SK-N-MC (cell line): Measurements from ENCODE around the gene KCNMA1.
"Not testable (repeated sequence)": the region's sequence is repeated elsewhere in the genome, so short reads cannot be mapped to it uniquely, and the experiment has no call there.

Experiments used
- DNase-seq: peaks from one replicate; pipeline ENCODE4 v3.0.0-alpha.2; 2011; ENCODE audit warnings: low read depth, low spot score
- H3K27ac ChIP-seq: fragments of 200-600 bp; sonication (generic); 2 replicates; pipeline ENCODE4 v1.5.1; 2016; ENCODE audit warnings: mixed run types
- H3K36me3 ChIP-seq: fragments of 200-600 bp; sonication (generic); 2 replicates; pipeline ENCODE4 v1.6.1; 2017; ENCODE audit warnings: antibody characterized with exemption, low read length, mixed read lengths; ENCODE audit not compliant: insufficient read depth
- H3K4me3 ChIP-seq: fragments of 200-600 bp; sonication (generic); 2 replicates; pipeline ENCODE4 v1.5.1; 2016
- H3K9ac ChIP-seq: fragments of 200-600 bp; sonication (generic); 2 replicates; pipeline ENCODE4 v1.8.0; 2017; ENCODE audit warnings: mixed run types, mixed read lengths; ENCODE audit not compliant: insufficient read length
- H3K9me3 ChIP-seq: fragments of 200-600 bp; sonication (generic); 2 replicates; pipeline ENCODE4 v1.6.1; 2017; ENCODE audit warnings: low read depth, mild to moderate bottlenecking, antibody characterized with exemption, low read length, moderate library complexity, mixed read lengths
- EZH2 ChIP-seq: fragments of 200-600 bp; sonication (generic); IDR thresholded peaks from one replicate; pipeline ENCODE4 v1.6.1; 2017; ENCODE audit warnings: antibody characterized with exemption
- FOXP2 ChIP-seq: optimal IDR thresholded peaks from 2 replicates; pipeline ENCODE3; 2011; ENCODE audit warnings: mild to moderate bottlenecking, moderate library complexity; ENCODE audit not compliant: insufficient read depth; ENCODE audit errors: extremely low read length, control extremely low read depth
- POLR2AphosphoS5 ChIP-seq: IDR thresholded peaks from 2 replicates; pipeline ENCODE4 v1.6.1; 2012; ENCODE audit warnings: mild to moderate bottlenecking, low read depth, low read length, borderline replicate concordance

KCNMA1 gene

DNA sequence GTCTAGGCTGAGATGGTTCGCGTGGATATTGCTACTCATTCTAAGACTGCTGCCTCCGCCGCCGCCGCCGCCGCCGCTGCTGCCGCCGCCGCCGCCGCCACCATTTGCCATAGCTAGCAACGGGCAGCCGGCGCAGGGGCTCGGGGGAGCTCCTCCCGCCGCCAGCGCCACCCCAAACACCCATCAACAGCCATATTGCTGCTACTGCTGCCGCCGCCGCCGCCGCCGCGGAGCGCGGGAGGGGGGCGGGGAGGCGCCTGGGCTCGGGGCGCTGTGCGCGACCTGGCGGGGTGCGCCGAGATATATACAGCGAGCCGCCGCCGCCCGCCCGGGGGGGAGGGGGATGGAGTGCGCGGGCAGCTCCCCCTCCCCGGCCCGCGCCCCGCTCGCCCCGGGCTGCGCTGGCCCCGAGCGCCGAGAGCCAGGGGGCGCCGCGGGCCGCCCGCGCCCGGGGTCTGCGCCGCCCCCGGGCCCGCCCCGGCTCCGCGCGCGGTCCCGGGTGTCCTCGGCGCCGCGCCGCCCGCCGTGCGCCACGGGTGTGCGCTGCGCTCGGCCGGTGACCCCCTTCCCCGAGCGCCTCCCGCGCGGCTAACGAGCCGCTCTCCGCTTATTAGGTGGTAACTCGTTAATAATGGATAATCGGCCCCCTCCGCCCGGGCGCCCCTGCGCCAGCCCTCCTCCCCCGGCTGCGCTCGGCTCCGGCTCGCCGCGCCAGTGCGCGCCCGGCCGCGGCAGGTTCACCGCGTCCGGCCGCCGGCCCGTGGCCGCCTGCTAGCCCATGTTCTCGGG, at the start of gene KCNMA1:
Gene KCNMA1 (minus strand): TSS at position 277 of the 789 bp plus-strand sequence.
- no peak for DNase-seq
- Histone ChIP-seq H3K27ac (no peak within 1 kb of the TSS), H3K4me3 (peak within 1 kb of the TSS; percentile 47; the same call in 1 of the 2 replicates), H3K9me3 (no peaks in the 10 kb centered on the region), H3K9ac (no peak within 1 kb of the TSS), H3K36me3 (no peaks in the 10 kb centered on the region)
- no peak for TF ChIP-seq POLR2AphosphoS5
- TF ChIP-seq EZH2 = no peak
- TF ChIP-seq FOXP2 = no peak

DNA sequence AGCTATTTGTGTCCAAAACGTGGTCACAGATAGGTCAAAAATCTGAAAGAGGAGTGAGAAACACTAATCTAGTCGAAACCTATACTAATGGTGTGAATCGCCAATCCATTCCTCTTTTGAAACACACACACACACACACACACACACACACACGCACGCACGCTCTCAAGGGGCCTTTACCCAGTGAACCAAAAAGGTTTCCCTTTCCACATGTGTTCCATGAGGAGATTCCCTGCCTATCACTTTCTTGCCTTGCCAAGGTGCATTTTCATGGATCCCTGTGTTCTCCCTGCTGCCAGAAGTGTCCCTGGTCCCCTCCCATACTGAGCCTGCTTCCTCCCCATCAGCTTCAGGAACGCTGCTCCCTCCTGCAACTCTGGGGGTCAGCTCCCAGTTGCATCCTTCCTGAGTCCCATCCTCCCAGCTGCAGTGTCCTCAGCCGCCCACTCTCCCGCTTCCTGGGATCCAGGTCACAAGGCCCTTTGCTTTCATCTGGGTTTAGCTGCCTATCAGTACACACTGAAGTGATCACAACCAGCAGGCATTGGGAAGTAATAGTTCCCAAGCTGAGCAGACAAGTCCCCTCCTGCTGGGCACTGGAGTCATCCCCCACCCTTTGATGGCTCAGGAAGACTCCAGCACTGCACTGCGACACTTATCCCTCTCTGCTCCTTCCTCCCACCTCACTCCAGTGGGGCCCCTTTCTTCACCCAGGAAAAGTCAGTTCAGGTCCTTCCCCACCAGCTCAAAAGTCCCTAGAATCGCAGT, 49.2 kb upstream of the KCNMA1 start:
- no peak for DNase-seq
- H3K36me3 ChIP-seq = no peaks in the 10 kb centered on the region
- H3K27ac ChIP-seq = no peak overlapping the region
- no peak overlapping the region for H3K9ac ChIP-seq
- TF ChIP-seq EZH2 (no peak), FOXP2 (no peak), POLR2AphosphoS5 (no peak)
- no peak overlapping the region for H3K4me3 ChIP-seq
- no peaks in the 10 kb centered on the region for H3K9me3 ChIP-seq

DNA sequence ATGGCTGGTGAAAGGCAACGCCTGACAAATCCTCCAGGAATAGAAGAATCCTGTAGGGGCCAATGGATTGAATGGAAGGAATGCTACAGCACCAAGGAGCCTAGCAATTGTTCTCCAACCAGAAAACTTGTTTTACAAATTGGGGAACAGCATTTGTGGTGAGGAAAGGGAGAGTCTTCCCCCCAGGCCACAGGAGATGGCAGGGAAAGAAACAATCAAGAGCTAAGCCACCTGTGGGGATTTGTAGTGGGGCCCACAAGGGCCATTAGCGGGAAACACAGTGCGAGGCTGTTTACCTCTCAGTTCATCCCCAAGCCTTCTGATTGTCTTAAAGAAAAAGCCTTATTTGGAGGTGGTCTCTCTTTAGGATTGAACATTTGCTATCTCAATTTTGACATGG, 48.5 kb upstream of the KCNMA1 start:
- H3K4me3 ChIP-seq = no peak overlapping the region
- no peaks in the 10 kb centered on the region for H3K9me3 ChIP-seq
- H3K27ac ChIP-seq = no peak overlapping the region
- DNase-seq = no peak
- no peak overlapping the region for H3K9ac ChIP-seq
- TF ChIP-seq FOXP2 (no peak), POLR2AphosphoS5 (no peak), EZH2 (no peak)
- no peaks in the 10 kb centered on the region for H3K36me3 ChIP-seq

DNA sequence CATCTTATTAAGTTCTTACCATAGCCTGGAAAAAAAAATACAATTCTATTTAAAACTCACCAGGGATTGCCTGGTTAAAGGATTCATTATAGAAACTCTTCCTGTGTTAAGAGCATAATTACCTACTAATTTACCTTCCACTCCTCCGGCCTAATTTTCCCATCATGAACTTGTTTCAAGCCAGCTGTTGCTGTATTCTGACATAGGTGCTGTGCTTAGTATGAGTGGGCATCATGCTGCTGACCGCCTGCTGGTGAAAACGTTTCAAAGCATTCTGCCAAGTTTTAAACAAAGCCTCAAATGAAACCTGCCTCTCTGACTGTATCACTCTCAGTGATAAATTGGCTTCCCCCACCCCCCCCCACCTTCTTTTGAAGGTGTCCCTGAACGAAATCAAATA, 47.8 kb upstream of the KCNMA1 start:
- no peak overlapping the region for H3K27ac ChIP-seq

DNA sequence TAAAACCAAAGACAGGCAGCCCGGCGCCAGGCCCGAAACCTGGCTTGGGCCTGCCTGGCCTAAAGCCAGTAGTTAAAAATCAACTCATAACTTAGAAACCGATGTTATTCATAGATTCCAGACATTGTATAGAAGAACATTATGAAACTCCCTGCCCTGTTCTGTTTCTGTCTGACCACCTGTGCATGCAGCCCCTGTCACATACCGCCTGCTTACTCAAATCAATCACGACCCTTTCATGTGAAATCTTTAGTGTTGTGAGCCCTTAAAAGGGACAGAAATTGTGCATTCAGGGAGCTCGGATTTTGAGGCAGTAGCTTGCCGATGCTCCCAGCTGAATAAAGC, 45.5 kb upstream of the KCNMA1 start:
- H3K9me3 ChIP-seq, H3K9ac ChIP-seq, H3K4me3 ChIP-seq, H3K36me3 ChIP-seq, DNase-seq, H3K27ac ChIP-seq: not testable (repeated sequence)

More for the DNA sequence above, 47.8 kb upstream of the KCNMA1 start:
- no peaks in the 10 kb centered on the region for H3K36me3 ChIP-seq
- no peak overlapping the region for H3K9ac ChIP-seq
- no peak for TF ChIP-seq FOXP2
- no peak for TF ChIP-seq EZH2
- TF ChIP-seq POLR2AphosphoS5 = no peak
- no peak overlapping the region for H3K4me3 ChIP-seq
- H3K9me3 ChIP-seq = no peaks in the 10 kb centered on the region
- no peak for DNase-seq

DNA sequence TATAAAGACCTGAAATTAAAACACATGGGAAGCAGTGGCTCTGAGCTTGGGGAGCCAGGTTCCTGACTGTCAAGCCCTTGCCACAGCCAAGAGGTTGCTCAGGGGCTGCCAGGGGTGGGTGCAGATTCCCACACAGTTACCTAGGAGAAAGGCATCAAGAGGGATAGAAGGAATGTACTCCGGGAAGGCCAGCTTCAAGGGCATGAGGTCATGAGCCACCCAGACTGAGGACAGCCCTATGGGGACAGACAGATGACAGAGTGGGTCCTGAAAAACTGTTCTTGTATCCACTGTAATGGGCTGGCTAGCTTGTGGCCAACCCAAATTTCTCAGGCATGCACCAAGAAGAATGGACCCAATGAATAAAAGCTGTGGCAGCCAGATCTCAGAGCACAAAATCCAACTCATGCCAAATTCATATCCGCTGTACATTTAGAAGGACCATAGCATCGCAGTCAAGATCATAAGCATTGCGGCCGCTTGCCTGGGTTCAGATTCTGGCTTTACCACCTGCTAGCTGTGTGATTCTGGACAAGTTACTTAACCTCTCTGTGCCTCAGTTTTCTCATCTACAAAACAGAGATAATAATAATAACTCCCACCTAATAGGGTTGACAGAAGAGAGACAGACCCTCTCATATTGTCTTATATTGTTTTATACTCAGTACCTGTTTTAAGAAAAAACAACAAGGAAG, 44.9 kb upstream of the KCNMA1 start:
- no peak overlapping the region for H3K27ac ChIP-seq
- H3K9me3 ChIP-seq = no peaks in the 10 kb centered on the region
- TF ChIP-seq FOXP2 (no peak), POLR2AphosphoS5 (no peak), EZH2 (no peak)
- no peak overlapping the region for H3K9ac ChIP-seq
- H3K4me3 ChIP-seq = no peak overlapping the region
- no peak for DNase-seq
- H3K36me3 ChIP-seq = no peaks in the 10 kb centered on the region

DNA sequence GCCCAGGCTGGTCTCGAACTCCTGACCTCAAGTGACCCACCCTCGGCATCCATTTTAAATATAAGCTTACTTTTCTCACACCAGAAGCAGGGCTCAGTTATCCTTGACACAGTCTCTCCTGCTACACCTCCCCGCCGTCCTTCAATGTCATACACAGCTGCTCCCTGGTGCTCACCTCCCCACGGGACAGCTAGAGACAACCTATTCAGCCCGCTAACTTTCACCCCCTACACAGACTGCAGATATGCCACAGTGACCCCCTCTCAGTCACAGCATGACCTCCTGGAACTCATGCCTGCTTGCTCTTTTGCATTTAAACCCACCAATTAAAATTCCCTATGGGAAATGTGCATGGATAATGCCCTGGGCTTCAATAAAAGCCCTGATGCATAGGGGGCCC, 44.2 kb upstream of the KCNMA1 start:
- TF ChIP-seq EZH2 (no peak), FOXP2 (no peak), POLR2AphosphoS5 (no peak)
- Histone ChIP-seq H3K9ac (no peak overlapping the region), H3K4me3 (no peak overlapping the region), H3K27ac (no peak overlapping the region), H3K36me3 (no peaks in the 10 kb centered on the region), H3K9me3 (no peaks in the 10 kb centered on the region)
- DNase-seq = no peak

DNA sequence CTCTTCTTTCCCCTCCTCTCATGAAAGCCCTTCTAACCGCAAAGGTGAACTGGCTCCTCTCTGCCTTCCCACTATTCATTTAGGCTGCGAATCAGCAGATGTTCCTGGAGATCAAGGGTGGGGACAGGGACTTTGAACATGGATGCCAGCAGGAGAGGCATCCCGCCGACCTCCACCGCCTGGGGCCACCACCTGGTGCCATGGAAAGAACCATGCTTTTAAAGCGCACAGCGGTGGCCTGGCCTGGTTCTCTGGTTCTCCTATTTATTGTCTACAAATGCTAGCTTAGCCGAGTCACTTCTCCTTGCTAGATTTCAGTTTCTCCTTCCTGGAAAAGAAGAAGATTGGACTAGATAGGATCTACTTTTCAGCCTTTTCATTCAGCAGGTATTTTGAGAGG, 43.2 kb upstream of the KCNMA1 start:
- Histone ChIP-seq H3K9ac (no peak overlapping the region), H3K27ac (no peak overlapping the region), H3K4me3 (no peak overlapping the region), H3K9me3 (no peaks in the 10 kb centered on the region), H3K36me3 (no peaks in the 10 kb centered on the region)
- DNase-seq = no peak
- TF ChIP-seq POLR2AphosphoS5 = no peak
- TF ChIP-seq EZH2 = no peak
- TF ChIP-seq FOXP2 = no peak
